GM23248 (cell line): ENCODE data around the gene CACNA1D.

Source experiments
- EZH2 ChIP-seq: fragments of 200-600 bp; sonication (generic); IDR thresholded peaks from 2 replicates; pipeline ENCODE4 v1.6.1; 2018; ENCODE audit warnings: antibody characterized with exemption, mild to moderate bottlenecking; ENCODE audit not compliant: insufficient read depth, poor library complexity, severe bottlenecking
- EZH2phosphoT487 ChIP-seq: fragments of 200-600 bp; sonication (generic); IDR thresholded peaks from 2 replicates; pipeline ENCODE4 v1.6.1; 2018; ENCODE audit warnings: antibody characterized with exemption, moderate library complexity, mild to moderate bottlenecking, low read depth; ENCODE audit not compliant: insufficient read depth

DNA sequence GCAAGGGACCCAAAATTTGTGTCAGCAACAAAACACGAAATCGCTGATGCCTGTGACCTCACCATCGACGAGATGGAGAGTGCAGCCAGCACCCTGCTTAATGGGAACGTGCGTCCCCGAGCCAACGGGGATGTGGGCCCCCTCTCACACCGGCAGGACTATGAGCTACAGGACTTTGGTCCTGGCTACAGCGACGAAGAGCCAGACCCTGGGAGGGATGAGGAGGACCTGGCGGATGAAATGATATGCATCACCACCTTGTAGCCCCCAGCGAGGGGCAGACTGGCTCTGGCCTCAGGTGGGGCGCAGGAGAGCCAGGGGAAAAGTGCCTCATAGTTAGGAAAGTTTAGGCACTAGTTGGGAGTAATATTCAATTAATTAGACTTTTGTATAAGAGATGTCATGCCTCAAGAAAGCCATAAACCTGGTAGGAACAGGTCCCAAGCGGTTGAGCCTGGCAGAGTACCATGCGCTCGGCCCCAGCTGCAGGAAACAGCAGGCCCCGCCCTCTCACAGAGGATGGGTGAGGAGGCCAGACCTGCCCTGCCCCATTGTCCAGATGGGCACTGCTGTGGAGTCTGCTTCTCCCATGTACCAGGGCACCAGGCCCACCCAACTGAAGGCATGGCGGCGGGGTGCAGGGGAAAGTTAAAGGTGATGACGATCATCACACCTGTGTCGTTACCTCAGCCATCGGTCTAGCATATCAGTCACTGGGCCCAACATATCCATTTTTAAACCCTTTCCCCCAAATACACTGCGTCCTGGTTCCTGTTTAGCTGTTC, 316.9 kb downstream of the CACNA1D start:
- TF ChIP-seq EZH2, result no peak
- no peak for TF ChIP-seq EZH2phosphoT487
